Bronchial epithelial cell (primary cell): ENCODE measurements around the gene EDN2. TPM values are rescaled to one million over a fixed set of nuclear protein-coding genes. Genes with fewer than 3 reads are reported as not detected.

Experiments used
- DNase-seq: peaks from one replicate; pipeline ENCODE4 v3.0.0-alpha.2; 2010; ENCODE audit warnings: low read depth
- FAIRE-seq: peaks from 2 replicates; lab custom pipeline; 2011; peaks lifted over from hg19 to GRCh38; lab: Jason Lieb, UNC
- H3K27me3 ChIP-seq: 2 replicates; pipeline ENCODE4 v1.5.1; 2011; ENCODE audit warnings: low read length; ENCODE audit not compliant: control insufficient read depth, insufficient read depth
- H3K36me3 ChIP-seq: 2 replicates; pipeline ENCODE4 v1.5.1; 2011; ENCODE audit warnings: low read length; ENCODE audit not compliant: control insufficient read depth, insufficient read depth
- H3K4me3 ChIP-seq: 2 replicates; pipeline ENCODE4 v1.5.1; 2011; ENCODE audit warnings: mild to moderate bottlenecking, low read depth, low read length, control low read depth
- total RNA-seq: library from RNA; depleted of rRNA; stranded (reverse); fragments of >200 nt; gene quantifications from 2 replicates; pipeline ENCODE4 v1.2.1, GENCODE V29; 2014
- TF ChIP-seq, protein P1 (sequence below): IDR thresholded peaks from 2 replicates; pipeline ENCODE4 v1.5.1; 2011; ENCODE audit warnings: mild to moderate bottlenecking, moderate library complexity, low read length, control low read depth, inconsistent platforms; ENCODE audit not compliant: insufficient read depth, severe bottlenecking

The EDN2 gene
- total RNA-seq, 1 donor from 2014 or later = 1.6 TPM

DNA sequence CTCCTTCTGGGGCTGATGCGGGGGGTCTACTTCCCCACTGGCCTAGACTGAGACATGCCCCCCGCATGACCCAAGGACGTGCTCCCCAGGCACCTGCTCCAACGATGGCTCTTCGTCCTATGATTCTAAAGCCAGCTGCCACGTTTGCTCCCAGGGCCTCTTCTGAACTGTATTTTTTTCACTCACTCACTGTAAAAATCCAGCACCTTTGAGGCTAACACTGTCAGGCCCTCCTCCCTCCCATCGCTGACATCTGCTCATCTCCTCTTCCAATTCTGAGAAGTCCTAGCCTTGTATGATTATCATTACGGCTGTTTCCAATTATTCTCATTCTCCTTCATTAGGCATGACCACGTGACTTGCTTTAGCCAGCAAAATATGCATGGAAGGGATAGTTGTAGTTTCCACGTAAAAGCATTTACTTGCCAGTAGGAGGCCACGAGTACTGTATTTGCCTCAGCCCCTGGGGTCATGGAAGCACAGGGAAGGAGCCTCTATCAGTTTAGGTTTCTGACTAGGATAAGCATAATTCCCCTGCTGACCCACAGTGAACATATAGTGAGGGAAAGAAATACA lies 19.1 kb upstream of the EDN2 start:
- H3K4me3 ChIP-seq = no peak overlapping the region
- no peaks in the 10 kb centered on the region for H3K36me3 ChIP-seq
- no peak for FAIRE-seq
- TF ChIP-seq, protein P1, sequence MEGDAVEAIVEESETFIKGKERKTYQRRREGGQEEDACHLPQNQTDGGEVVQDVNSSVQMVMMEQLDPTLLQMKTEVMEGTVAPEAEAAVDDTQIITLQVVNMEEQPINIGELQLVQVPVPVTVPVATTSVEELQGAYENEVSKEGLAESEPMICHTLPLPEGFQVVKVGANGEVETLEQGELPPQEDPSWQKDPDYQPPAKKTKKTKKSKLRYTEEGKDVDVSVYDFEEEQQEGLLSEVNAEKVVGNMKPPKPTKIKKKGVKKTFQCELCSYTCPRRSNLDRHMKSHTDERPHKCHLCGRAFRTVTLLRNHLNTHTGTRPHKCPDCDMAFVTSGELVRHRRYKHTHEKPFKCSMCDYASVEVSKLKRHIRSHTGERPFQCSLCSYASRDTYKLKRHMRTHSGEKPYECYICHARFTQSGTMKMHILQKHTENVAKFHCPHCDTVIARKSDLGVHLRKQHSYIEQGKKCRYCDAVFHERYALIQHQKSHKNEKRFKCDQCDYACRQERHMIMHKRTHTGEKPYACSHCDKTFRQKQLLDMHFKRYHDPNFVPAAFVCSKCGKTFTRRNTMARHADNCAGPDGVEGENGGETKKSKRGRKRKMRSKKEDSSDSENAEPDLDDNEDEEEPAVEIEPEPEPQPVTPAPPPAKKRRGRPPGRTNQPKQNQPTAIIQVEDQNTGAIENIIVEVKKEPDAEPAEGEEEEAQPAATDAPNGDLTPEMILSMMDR = no peak
- DNase-seq = no peak
- H3K27me3 ChIP-seq = no peaks in the 10 kb centered on the region

DNA sequence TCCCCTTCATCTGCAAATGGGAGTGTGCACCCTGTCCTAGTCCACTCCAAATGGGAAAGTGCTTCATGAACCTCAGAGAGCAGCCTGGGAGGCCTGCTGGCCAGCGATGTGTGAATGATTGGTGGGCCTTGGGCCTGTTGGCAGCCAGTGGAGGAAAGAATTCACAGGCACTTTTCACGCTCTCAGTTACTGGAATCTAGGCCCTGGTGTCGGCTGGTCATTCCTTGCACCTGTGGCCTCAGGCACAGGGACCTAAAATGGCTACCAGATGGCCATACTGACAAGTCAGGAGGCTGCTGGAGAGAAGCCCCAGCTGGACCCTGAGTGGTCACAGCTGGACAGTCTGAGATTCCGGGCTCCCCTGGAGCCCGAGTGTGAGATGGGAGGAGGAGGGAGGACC lies 18.4 kb upstream of the EDN2 start:
- H3K27me3 ChIP-seq = no peaks in the 10 kb centered on the region
- H3K4me3 ChIP-seq = no peak overlapping the region
- DNase-seq (no peak), FAIRE-seq (no peak)
- TF ChIP-seq, protein P1 = no peak
- no peaks in the 10 kb centered on the region for H3K36me3 ChIP-seq

DNA sequence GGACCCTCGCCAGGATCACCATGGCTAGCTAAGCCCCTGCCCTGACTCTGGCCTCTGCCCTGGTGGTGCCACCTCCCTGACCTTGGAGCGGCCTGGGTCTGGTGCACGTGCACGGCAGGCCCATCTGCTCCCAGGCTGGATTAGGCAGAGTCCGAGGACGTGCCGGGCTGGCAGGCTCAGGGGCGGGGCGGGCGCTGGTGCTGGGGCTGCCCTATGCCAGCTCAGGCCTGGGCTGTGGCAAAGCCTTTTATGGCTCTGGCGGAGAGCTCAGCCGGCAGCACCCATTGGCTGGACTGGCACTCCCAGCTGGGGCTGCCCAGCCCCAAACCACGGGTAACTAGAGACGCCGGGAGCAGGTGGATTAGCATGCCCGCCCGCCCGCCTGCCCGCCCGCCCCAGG lies 17.1 kb upstream of the EDN2 start:
- no peaks in the 10 kb centered on the region for H3K27me3 ChIP-seq
- H3K4me3 ChIP-seq = no peak overlapping the region
- H3K36me3 ChIP-seq = no peaks in the 10 kb centered on the region
- FAIRE-seq (no peak), DNase-seq (peak; percentile 87)
- TF ChIP-seq, protein P1 = no peak

DNA sequence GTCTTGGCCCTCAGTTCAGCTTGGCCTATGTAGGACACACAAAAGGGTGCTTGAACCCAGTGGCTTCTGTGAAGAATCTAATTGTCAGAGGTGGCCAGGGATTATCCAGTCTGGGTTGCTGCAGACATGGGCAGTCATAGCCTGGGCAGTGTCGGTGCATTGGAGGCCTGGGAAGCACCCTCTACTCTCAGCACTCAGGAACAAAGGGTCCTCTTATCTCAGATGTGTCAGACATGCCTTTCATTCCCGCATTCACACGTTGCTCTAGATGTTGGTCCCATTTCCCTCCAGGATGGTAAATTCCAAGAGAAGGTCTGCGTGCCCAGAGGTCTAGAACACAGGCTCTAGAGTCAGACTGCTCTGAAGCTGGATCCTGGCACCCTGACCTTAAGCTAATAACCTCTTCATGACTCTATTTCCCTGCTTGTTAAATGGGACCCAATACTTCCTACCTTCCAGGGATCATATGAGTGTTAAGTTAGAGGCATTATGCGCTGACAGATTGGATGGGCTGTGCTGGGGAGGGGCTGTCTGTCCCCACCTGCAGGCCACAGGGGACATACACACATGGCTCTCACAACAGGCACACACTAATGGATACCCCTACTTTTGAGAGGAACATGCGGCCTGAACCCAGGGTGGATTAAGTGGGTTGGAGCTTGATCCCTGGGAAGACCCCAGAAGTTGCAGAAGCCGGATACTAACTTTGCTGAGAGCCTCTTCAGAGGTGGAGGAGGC lies 16.5 kb upstream of the EDN2 start:
- Histone ChIP-seq H3K36me3 (no peaks in the 10 kb centered on the region), H3K4me3 (no peak overlapping the region), H3K27me3 (no peaks in the 10 kb centered on the region)
- TF ChIP-seq, protein P1 = no peak
- FAIRE-seq (peak; percentile 43), DNase-seq (peak; percentile 51)

DNA sequence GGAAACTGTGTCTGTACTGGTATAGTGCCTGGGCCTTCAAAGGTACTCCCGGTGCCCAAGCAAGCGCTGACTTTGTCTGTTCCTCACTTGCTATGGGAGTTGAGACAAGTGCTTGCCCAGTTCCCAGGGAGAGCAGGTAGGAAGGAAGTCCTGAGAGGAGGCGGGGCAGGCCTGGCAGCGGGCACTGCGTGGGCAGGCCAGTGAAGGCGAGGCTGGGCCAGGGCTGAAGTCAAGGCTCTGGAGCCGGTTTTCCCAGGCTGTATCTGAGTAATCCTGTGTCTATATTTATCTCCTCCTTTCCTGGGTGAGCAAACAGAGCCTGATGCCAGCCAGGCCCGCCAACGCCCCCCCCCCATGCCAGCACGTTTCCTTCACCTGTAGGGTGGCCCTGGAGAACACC lies 15.9 kb upstream of the EDN2 start:
- Histone ChIP-seq H3K36me3 (no peaks in the 10 kb centered on the region), H3K27me3 (no peaks in the 10 kb centered on the region), H3K4me3 (peak overlapping the region; percentile 12)
- DNase-seq = peak; percentile 95
- TF ChIP-seq, protein P1 = no peak
- peak; percentile 68 for FAIRE-seq
